HG03196 (cell line): Measurements from ENCODE around the gene DYRK3.
"Not testable (repeated sequence)": the region's sequence is repeated elsewhere in the genome, so short reads cannot be mapped to it uniquely, and the experiment has no call there.

Source experiments
- ATAC-seq: cut with Tn5 transposase; IDR thresholded peaks from one replicate; pipeline ENCODE4 v1.9.1; 2021; ENCODE audit not compliant: unreplicated experiment

The DYRK3 gene

GRCh38 chr1:206635080-206635977, at the start of gene DYRK3:
DYRK3 (plus strand) TSS chr1:206635536; CDS start chr1:206635704, 168 bp downstream.
- peak; percentile 92 for ATAC-seq

DNA sequence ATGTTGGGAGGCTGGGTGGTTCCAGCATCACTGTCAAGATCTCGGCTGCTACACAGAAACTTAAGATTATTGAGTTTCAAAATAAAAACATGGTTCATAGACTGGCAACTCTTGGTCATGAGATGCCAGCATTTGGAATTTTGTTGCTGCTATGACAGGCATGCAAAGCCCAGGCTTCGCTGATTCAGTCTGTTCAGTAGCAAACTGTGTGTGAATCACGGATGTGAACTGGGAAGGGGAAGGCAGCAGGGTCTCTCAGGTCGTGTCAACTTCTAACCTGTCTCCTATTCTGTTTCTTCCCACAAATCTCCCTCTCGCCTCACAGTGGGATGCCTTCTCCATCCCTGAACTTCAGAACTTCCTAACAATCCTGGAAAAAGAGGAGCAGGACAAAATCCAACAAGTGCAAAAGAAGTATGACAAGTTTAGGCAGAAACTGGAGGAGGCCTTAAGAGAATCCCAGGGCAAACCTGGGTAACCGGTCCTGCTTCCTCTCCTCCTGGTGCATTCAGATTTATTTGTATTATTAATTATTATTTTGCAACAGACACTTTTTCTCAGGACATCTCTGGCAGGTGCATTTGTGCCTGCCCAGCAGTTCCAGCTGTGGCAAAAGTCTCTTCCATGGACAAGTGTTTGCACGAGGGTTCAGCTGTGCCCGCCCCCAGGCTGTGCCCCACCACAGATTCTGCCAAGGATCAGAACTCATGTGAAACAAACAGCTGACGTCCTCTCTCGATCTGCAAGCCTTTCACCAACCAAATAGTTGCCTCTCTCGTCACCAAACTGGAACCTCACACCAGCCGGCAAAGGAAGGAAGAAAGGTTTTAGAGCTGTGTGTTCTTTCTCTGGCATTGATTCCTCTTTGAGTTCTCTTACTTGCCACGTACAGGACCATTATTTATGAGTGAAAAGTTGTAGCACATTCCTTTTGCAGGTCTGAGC, 48.6 kb upstream of the DYRK3 start:
- no peak for ATAC-seq

DNA sequence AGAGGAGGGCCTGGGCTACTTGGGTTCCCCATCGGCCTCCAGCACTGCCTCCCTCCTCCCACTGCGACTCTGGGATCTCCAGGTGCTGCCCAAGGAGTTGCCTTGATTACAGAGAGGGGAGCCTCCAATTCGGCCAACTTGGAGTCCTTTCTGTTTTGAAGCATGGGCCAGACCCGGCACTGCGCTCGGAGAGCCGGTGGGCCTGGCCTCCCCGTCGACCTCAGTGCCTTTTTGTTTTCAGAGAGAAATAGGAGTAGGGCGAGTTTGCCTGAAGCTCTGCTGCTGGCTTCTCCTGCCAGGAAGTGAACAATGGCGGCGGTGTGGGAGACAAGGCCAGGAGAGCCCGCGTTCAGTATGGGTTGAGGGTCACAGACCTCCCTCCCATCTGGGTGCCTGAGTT, 47.4 kb upstream of the DYRK3 start:
- no peak for ATAC-seq

- no peak for ATAC-seq
These were observed 46.8 kb upstream of the DYRK3 start for GRCh38 chr1:206588492-206588891.

DNA sequence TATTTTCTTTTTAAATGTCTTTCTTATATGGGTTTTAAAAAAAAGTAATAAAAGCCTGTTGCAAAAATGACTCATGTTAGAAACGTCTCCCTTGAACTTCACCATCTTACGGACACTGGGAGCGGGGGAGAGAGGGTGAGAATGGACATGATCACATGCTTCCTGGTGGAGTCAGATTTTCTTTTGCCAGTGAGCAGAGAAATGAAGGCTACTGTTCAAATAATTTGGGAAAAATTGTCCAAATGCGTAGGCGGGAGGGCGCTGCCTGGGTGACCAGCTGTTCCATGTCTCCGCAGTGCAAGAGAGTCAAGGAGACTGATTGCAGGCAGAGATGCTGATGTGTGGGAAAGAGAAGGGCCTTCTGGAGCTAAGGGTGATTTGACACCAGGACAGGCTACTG, 46.1 kb upstream of the DYRK3 start:
- no peak for ATAC-seq

- ATAC-seq = no peak
These were observed 45.1 kb upstream of the DYRK3 start for GRCh38 chr1:206590025-206590758.

- no peak for ATAC-seq
These were observed 44.1 kb upstream of the DYRK3 start for GRCh38 chr1:206591226-206591625.

DNA sequence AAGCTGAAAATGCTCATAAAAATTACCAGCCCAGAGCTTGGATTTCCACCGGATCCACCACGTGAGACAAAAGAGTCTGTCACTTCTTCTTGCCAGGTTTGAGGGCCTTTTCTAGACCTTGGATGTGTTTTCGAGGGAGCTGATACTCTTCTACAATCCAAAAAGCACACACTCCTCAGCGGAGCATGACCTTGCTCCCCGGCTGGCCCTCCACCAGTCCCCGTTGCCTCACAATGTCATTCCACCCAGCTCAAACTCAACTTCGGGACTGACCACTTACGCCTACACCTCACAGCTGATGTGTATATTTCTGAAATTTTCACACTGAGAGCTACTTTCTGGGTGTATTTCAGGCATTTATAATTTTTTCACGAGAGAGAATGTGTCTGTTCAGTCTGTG, 43.6 kb upstream of the DYRK3 start:
- no peak for ATAC-seq

GRCh38 chr1:206593351-206593925, 41.9 kb upstream of the DYRK3 start:
- ATAC-seq = no peak

DNA sequence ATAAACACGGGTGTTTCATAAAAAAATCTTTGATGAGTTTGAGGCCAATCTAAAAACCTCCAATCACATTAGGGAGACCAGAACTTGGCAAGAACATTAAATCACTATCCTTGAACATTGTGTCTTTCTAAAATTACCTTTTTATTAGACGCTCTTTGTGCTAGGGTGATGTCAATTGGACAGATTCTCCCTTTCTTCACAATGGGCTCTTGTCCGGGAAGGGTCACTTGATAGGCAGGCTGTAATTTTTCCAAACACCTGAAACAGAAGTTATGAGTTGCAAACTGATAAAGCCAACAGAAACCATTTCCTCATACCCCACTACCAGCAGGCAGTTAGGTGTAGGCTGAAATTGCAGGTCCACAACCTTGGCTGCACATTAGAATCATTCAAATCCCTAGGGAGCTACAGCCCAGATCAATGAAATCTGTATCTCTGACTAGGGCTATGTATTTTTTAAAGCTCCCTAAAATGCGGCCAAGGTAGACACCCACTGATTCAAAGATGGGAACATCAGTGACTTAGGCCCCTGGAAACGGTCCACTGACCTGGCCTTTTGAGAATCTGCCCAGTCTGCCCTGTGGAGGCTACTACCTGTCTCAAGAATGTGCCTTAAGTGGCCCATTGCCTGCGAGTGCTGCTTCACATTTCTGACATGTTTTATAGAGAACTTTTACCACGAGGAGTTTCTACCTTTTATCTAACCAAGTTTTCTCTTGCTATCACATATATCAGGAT, 39.6 kb upstream of the DYRK3 start:
- no peak for ATAC-seq

- ATAC-seq = no peak
These were observed 39.0 kb upstream of the DYRK3 start for GRCh38 chr1:206596319-206596666.

- no peak for ATAC-seq
These were observed 34.8 kb upstream of the DYRK3 start for GRCh38 chr1:206600527-206600926.

DNA sequence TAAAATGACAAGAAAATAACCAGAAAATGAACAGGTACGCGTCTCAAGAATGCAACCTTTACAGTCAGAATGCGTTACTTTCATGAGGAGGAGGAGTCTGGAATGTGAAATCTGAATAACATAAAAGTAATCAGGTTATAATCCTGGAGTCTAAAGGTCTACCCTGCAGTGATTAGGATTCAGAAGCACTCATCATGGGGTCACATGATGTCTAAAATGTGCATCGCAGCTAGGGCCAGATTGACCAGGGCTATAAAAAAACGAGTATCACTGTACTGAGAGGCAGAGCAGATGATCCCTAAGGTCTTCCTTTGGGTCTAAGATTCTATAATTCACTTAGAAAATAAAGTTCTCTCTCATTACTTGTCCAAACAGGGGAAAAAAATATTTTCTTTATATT, 30.5 kb upstream of the DYRK3 start:
- ATAC-seq = no peak

- ATAC-seq = no peak
These were observed 28.5 kb upstream of the DYRK3 start for GRCh38 chr1:206606867-206607266.

DNA sequence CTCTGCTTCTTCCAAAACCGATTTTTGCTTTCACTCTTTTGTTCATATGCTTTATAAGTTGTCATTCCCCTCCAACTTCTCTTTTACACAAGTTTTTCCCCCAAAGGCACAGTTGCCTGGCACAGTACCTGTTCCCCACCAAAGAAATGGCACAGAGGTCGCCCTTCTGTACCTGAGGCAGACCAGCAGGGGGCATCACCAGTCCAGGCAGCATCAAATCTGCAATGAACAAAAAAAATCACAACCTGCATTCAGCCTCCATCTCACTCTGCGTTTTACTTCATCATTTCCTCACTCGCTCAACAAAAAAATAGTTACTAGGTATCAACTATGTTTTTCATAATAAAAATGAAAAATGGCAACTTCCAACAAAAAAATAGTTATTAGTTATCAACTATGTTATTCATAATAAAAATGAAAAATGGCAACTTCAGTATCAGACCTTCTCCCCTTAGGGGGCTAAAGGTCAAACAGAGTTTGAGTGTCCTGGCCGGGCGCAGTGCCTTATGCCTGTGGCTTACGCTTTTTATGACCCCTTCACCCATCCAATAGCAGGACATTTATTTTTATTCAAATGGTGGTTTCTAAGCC, 27.1 kb upstream of the DYRK3 start:
- no peak for ATAC-seq

- ATAC-seq = no peak
These were observed 25.9 kb upstream of the DYRK3 start for GRCh38 chr1:206609229-206609991.

DNA sequence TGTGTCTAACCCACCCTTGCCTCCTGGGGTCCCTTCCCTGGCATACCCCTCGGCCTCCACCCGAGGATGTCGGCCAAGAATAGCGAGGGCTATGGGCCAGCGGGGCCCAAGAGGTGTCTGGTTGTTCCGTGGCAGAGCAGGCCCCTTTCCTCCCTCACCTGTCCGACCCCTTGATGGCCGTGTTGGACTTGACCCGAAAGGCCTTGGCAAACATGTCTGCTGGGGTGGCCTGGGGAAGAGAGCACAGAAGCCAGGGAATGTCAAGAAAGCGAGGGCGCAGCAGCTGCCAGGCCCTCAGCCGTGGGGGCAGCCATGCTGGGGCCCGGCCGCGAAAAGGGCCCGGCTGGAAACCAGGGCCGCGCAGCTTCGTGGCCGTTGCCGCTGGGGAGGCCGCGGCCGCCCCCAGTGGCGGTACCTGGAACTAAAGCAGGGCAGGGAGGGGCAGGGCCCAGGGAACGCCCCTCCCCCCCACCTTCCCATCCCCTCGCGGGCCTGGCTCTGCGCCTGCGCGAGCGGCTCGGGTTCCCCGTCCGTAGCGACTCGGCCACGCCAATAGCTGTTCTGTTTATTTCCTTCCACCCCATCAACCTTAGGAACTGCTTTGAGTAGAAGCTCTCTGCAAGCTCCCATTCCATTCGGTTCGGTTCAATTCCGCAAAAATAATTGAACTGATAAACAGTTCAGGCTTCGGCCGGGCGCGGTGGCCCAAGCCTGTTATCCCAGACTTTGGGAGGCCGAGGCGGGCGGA, 23.0 kb upstream of the DYRK3 start, which contains the start of gene EIF2D:
TSS of gene EIF2D (minus strand) at position 337 of the 748 bp plus-strand sequence. CDS start at position 214, 123 bp downstream.
- peak; percentile 93 for ATAC-seq

DNA sequence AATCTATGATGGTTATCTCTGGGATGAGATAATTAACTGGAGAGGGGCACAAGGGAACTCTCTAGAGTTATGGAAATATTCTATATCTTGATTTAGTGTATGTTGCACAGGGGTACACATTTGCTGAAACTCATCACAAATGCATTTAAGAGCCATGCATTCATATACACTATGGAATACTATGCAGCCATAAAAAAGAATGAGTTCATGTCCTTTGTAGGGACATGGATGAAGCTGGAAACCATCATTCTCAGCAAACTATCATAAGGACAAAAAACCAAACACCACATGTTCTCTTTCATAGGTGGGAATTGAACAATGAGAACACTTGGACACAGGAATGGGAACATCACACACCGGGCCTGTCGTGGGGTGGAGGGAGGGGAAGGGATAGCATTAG, 8.9 kb upstream of the DYRK3 start:
- not testable (repeated sequence) for ATAC-seq
